ENCODE measurements around the gene TRMT1.

TRMT1 gene

DNA sequence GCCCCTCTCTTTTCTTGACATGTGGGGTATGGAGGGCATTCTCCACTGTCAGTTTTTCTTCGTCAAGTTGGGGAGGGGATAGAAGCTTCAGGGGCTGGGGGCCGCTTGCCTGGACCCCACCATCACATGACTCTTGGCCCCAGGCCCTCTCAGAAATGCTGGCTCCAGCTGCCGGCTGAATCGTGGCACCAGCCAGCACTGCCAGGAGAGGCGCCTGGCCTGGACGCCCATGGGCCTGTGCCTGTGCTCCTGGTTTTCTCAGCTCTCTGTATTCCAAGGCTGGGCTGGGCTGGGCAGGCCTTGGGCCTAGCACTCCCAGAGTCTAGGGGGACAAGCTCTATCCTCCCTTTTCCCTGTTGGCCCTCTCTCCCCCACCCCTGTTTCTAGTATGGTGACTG, 52.4 kb downstream of the TRMT1 start:
- ChIA-PET CTCF (interaction anchor here (0.6 kb wide), 1 partner anchor 29 kb away, joined by 4 read pairs; no protein-coding TSS in a partner anchor), POLR2A (no interaction called here)

DNA sequence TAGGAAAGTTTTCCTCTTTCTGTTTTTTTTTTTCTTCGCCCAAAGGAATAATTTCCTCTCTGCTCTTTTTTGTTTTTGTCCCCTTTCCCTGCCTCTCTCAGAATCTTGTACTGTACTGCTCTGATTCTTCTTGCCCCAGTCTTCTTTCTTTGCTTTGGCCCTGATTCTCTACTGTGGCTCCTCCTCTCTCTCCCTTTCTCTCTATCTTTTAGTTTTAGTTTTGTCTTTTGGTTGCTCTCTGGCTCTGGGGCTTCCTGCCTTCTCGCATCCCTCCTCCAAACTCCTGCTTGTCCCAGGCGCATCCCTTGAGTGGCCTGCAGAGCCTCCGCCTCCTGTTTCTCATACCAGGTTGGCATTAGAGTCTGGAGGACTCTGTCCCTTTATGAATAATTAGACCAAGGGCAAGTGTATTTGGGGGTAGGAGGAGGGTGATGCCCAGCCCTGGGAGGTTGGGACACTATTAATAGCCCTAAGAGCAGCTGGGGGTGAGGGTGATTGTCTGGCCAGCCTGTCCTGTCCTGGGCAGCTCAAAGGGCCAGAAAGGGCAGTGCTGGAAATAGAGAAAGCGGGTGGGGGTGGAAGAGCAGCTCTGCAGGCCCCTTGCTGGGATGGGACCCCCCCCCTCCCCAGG, 53.0 kb downstream of the TRMT1 start:
- POLR2A ChIA-PET = no interaction called here
- TF ChIP-seq ZNF384 (IDR thresholded peaks at IDR 0.05) (no peak), TARDBP (IDR thresholded peaks at IDR 0.05) (no peak), SP1 (IDR thresholded peaks at IDR 0.05) (no peak), FOXM1 (IDR thresholded peaks at IDR 0.05; ENCODE audit: borderline replicate concordance) (no peak), ELF4 (IDR thresholded peaks at IDR 0.05) (no peak), BHLHE40 (IDR thresholded peaks at IDR 0.05; ENCODE audit: borderline replicate concordance) (no peak), L3MBTL2 (conservative IDR thresholded peaks at IDR 0.05) (no peak), FOXA1 (IDR thresholded peaks at IDR 0.05) (no peak), HDGF (IDR thresholded peaks at IDR 0.05; ENCODE audit: borderline replicate concordance) (no peak), LEF1 (IDR thresholded peaks at IDR 0.05; ENCODE audit: borderline replicate concordance) (no peak), CTBP1 (IDR thresholded peaks at IDR 0.05; ENCODE audit: borderline replicate concordance) (no peak), SUZ12 (IDR thresholded peaks at IDR 0.05) (no peak), NFRKB (IDR thresholded peaks at IDR 0.05) (no peak), FOXK2 (IDR thresholded peaks at IDR 0.05) (no peak), ARNT (IDR thresholded peaks at IDR 0.05) (no peak)
- TF ChIP-seq, protein P1, sequence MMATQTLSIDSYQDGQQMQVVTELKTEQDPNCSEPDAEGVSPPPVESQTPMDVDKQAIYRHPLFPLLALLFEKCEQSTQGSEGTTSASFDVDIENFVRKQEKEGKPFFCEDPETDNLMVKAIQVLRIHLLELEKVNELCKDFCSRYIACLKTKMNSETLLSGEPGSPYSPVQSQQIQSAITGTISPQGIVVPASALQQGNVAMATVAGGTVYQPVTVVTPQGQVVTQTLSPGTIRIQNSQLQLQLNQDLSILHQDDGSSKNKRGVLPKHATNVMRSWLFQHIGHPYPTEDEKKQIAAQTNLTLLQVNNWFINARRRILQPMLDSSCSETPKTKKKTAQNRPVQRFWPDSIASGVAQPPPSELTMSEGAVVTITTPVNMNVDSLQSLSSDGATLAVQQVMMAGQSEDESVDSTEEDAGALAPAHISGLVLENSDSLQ (IDR thresholded peaks at IDR 0.05) = no peak
- CTCF ChIA-PET = interaction anchor here (0.6 kb wide), 1 partner anchor 30 kb away, joined by 4 read pairs; no protein-coding TSS in a partner anchor
- no peak for DNase-seq (ENCODE audit: extremely low spot score)

More for the DNA sequence above, 52.4 kb downstream of the TRMT1 start:
- TF ChIP-seq FOXM1 (IDR thresholded peaks at IDR 0.05; ENCODE audit: borderline replicate concordance) (no peak), ZNF384 (IDR thresholded peaks at IDR 0.05) (no peak)
- TF ChIP-seq, protein P1 (IDR thresholded peaks at IDR 0.05) = no peak
- DNase-seq (ENCODE audit: extremely low spot score) = no peak

DNA sequence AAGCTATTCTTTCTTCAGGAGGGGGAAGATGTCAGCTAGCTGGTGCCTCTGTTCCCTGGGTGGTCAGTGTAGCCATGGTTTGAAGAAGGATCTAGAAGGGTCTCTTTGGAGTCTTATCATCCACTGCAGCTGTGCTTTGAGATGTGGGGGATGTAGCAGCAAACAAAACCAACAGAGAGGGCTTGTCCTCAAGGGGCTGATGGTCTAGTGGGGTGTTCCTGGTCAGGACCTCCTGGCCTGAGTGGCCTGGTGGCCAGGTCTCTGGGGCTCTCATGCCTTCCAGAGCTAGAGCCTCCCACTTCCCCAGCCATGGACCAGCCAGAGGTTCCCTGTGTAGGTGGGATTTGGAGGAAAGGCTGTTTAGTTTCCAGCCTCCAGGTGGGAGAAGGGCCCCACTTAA, 54.2 kb downstream of the TRMT1 start:
- ChIA-PET POLR2A (no interaction called here), CTCF (interaction anchor here (1.0 to 4.2 kb wide), 7 partner anchors 29 to 97 kb away, joined by 3 to 31 read pairs (median 16); no protein-coding TSS in a partner anchor)
- TF ChIP-seq L3MBTL2 (conservative IDR thresholded peaks at IDR 0.05) (no peak), SUZ12 (IDR thresholded peaks at IDR 0.05) (no peak), LEF1 (IDR thresholded peaks at IDR 0.05; ENCODE audit: borderline replicate concordance) (no peak), ELF4 (IDR thresholded peaks at IDR 0.05) (no peak), FOXK2 (IDR thresholded peaks at IDR 0.05) (no peak), FOXA1 (IDR thresholded peaks at IDR 0.05) (no peak), CTBP1 (IDR thresholded peaks at IDR 0.05; ENCODE audit: borderline replicate concordance) (no peak)
- TF ChIP-seq, protein P1 (IDR thresholded peaks at IDR 0.05) = no peak
- no peak for DNase-seq (ENCODE audit: extremely low spot score)

DNA sequence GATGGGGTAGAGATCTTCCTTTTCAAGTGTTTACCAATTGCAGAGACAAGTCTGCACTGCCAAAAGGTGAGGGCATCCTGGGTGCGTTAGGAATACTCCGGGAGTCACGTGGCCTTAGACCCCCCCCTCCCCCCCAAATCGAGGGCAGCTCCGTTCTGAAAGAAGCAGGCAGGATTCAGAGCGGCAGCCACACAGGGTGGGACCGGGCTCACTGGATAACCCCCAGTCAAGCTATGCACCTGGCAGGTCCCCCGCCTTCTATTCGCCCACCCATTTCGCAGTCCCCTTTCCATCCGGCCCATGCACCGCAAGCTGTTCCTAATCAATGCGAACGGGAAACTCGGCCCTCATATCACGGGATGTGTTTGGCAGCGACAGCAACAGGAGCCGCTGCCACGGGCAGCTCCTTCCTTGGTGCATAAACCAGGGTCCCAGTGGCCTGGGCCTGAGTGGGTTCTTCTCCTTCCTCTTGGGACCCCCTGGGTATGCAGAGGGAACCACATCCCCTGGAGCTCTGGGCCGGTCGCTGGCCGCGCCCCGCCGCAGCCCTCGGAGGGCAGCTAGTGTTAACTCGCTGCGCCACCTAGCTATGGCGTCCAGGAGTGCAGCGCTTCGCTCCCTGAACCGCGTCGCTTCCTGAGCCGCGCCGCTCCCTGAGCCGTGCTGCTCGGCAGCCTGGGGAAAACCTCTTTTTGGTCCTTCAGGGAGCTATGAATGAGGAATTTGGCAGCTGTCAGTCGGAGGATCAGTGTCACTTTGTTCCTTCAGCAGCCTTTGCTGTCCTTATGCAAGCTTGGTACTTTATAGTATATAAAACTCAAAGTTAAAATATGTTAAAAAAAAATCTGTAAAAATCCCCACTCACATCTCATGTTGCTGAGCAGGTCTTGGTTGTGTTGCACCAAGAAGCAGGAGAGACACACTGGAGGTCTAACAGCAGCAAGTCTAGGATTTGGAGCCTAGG, 55.3 kb downstream of the TRMT1 start:
- ChIA-PET CTCF (interaction anchor here (0.6 to 4.2 kb wide), 19 partner anchors 9 to 96 kb away, joined by 3 to 31 read pairs (median 4); no protein-coding TSS in a partner anchor), POLR2A (interaction anchor here (0.7 to 1.5 kb wide), 7 partner anchors 17 to 92 kb away, joined by 3 to 5 read pairs (median 3); partner anchors contain the start of gene NACC1)
- TF ChIP-seq ELF4 (IDR thresholded peaks at IDR 0.05) (no peak), SP1 (IDR thresholded peaks at IDR 0.05) (no peak)
- peak; percentile 89 for DNase-seq (ENCODE audit: extremely low spot score)

DNA sequence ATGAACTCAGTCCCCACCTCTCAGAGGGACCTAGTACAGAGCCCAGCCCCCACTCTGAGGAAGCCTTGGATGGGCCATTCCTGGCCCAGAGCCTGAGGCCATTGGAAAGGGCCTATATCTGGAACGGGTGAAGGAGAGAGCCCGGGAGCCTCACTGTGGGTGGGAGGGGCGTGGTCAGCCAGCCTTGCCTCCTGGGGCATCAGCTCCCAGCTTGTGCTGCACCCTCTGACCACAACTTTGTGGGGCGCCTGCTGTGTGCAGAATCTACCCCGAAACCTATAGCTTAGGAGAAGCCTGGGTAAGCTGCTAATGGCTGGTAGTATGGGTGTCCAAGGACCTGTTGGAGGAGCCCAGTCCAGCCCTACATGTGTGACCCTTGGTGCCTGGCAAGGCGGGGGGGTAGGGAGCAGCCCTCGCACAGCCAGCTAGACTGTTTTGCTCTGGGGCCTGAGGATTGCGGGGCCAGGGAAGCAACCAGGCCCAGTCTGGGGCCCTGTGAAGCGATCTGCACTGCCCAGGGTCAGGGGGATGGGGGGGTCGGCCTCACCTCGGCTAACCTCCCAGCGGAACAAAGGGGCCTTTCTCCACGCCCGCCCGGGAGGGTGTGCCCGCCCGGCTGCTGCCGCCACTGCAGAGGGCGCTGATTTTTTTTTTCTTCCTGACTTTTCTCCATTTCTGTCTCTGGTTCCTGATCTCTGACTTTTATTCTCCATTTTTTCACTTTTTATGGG, 56.1 kb downstream of the TRMT1 start:
- ChIA-PET POLR2A (interaction anchor here (0.8 to 1.5 kb wide), 3 partner anchors 77 to 92 kb away, joined by 3 to 5 read pairs (median 4); no protein-coding TSS in a partner anchor), CTCF (interaction anchor here (0.9 to 4.2 kb wide), 14 partner anchors 8 to 95 kb away, joined by 3 to 31 read pairs (median 5); no protein-coding TSS in a partner anchor)
- no peak for TF ChIP-seq TARDBP (IDR thresholded peaks at IDR 0.05)
- DNase-seq (ENCODE audit: extremely low spot score) = no peak
